ENCODE results near the gene CPT1C.

The CPT1C gene

GRCh38 chr19:49690656-49691242 is at the start of gene CPT1C:
Gene CPT1C (plus strand): TSS chr19:49691116. CDS start chr19:49692253, 1,137 bp downstream.
- no peak for FAIRE-seq
- no peak for DNase-seq (ENCODE audit: low spot score)

GRCh38 chr19:49641688-49642491 is 49.0 kb upstream of the CPT1C start, which contains the start of gene SCAF1:
Gene SCAF1 (plus strand): TSS chr19:49642209. CDS start chr19:49645027, 2,818 bp downstream.
- DNase-seq (ENCODE audit: low spot score) (peak; percentile 95), FAIRE-seq (peak; percentile 97)

- FAIRE-seq (no peak), DNase-seq (ENCODE audit: low spot score) (no peak)
Measured at GRCh38 chr19:49642492-49643035, 48.4 kb upstream of the CPT1C start.

- no peak for FAIRE-seq
- DNase-seq (ENCODE audit: low spot score): no peak
Measured at GRCh38 chr19:49643466-49643865, 47.5 kb upstream of the CPT1C start.

GRCh38 chr19:49645592-49645991 is 45.3 kb upstream of the CPT1C start:
- no peak for DNase-seq (ENCODE audit: low spot score)
- no peak for FAIRE-seq

- FAIRE-seq: no peak
- DNase-seq (ENCODE audit: low spot score): no peak
Measured at GRCh38 chr19:49645995-49646394, 44.9 kb upstream of the CPT1C start.

- FAIRE-seq: no peak
Measured at GRCh38 chr19:49646586-49646985, 44.3 kb upstream of the CPT1C start.

GRCh38 chr19:49651029-49651819 is 39.7 kb upstream of the CPT1C start:
- no peak for FAIRE-seq
- DNase-seq (ENCODE audit: low spot score): no peak

More at GRCh38 chr19:49646586-49646985, 44.3 kb upstream of the CPT1C start:
- DNase-seq (ENCODE audit: low spot score): no peak

GRCh38 chr19:49651820-49652550 is 38.9 kb upstream of the CPT1C start:
- DNase-seq (ENCODE audit: low spot score) (no peak), FAIRE-seq (no peak)

GRCh38 chr19:49652551-49653465 is 38.1 kb upstream of the CPT1C start:
- DNase-seq (ENCODE audit: low spot score) (no peak), FAIRE-seq (no peak)

- FAIRE-seq (no peak), DNase-seq (ENCODE audit: low spot score) (no peak)
Measured at GRCh38 chr19:49653466-49653806, 37.5 kb upstream of the CPT1C start.

GRCh38 chr19:49654581-49654980 is 36.3 kb upstream of the CPT1C start:
- no peak for DNase-seq (ENCODE audit: low spot score)
- no peak for FAIRE-seq

GRCh38 chr19:49655570-49656455 is 35.1 kb upstream of the CPT1C start:
- FAIRE-seq (no peak), DNase-seq (ENCODE audit: low spot score) (no peak)

- DNase-seq (ENCODE audit: low spot score) (no peak), FAIRE-seq (no peak)
Measured at GRCh38 chr19:49656456-49657109, 34.3 kb upstream of the CPT1C start.

GRCh38 chr19:49657493-49658138 is 33.3 kb upstream of the CPT1C start:
- DNase-seq (ENCODE audit: low spot score) (no peak), FAIRE-seq (no peak)

- DNase-seq (ENCODE audit: low spot score): no peak
- FAIRE-seq: no peak
Measured at GRCh38 chr19:49658139-49658517, 32.8 kb upstream of the CPT1C start.

GRCh38 chr19:49658566-49659442 is 32.1 kb upstream of the CPT1C start:
- no peak for DNase-seq (ENCODE audit: low spot score)
- FAIRE-seq: no peak
